Stimulated activated CD4-positive, alpha-beta T cell treated with anti-CD3 and anti-CD28 coated beads, Interleukin-2, amount 100 ng/mL, for 4 hours (primary cell): ENCODE measurements around the gene SDC3.

ENCODE experiments used
- DNase-seq: peaks from one replicate; pipeline ENCODE4 v3.0.0-alpha.2; 2020; ENCODE audit warnings: low read depth

Gene SDC3

GRCh38 chr1:30928789-30929134, 20.2 kb upstream of the SDC3 start:
- DNase-seq, result no peak

- no peak for DNase-seq
Observed at GRCh38 chr1:30928171-30928570, 19.6 kb upstream of the SDC3 start.

GRCh38 chr1:30927448-30927847, 18.9 kb upstream of the SDC3 start:
- no peak for DNase-seq

GRCh38 chr1:30923597-30923996, 15.0 kb upstream of the SDC3 start:
- no peak for DNase-seq

- DNase-seq, result no peak
Observed at GRCh38 chr1:30920827-30921226, 12.3 kb upstream of the SDC3 start.

GRCh38 chr1:30919025-30919881, 10.7 kb upstream of the SDC3 start:
- no peak for DNase-seq

- no peak for DNase-seq
Observed at GRCh38 chr1:30916296-30916695, 7.7 kb upstream of the SDC3 start.

GRCh38 chr1:30915491-30916230, 7.1 kb upstream of the SDC3 start:
- no peak for DNase-seq

- no peak for DNase-seq
Observed at GRCh38 chr1:30914931-30915330, 6.4 kb upstream of the SDC3 start.

GRCh38 chr1:30914587-30914922, 6.0 kb upstream of the SDC3 start:
- DNase-seq, result no peak

GRCh38 chr1:30912913-30913652, 4.5 kb upstream of the SDC3 start:
- DNase-seq, result no peak

GRCh38 chr1:30912224-30912623, 3.7 kb upstream of the SDC3 start:
- DNase-seq, result no peak

GRCh38 chr1:30911059-30911954, 2.7 kb upstream of the SDC3 start:
- peak; percentile 30 for DNase-seq

GRCh38 chr1:30909365-30910068, 959 bp upstream of the SDC3 start:
- DNase-seq, result no peak

GRCh38 chr1:30908316-30908695, 252 bp downstream of the SDC3 start:
- DNase-seq, result no peak

GRCh38 chr1:30907481-30908315, 860 bp downstream of the SDC3 start:
- no peak for DNase-seq

GRCh38 chr1:30906631-30907441, 1.7 kb downstream of the SDC3 start:
- DNase-seq, result no peak

- no peak for DNase-seq
Observed at GRCh38 chr1:30905916-30906620, 2.5 kb downstream of the SDC3 start.

GRCh38 chr1:30905403-30905802, 3.2 kb downstream of the SDC3 start:
- DNase-seq, result no peak
